HG03045 (cell line): ENCODE data around the gene MCTP1.

Experiments
- ATAC-seq: cut with Tn5 transposase; IDR thresholded peaks from one replicate; pipeline ENCODE4 v1.9.1; 2021; ENCODE audit warnings: mild to moderate bottlenecking, moderate library complexity; ENCODE audit not compliant: unreplicated experiment

MCTP1 gene

GRCh38 chr5:94674490-94675382, 610.2 kb downstream of the MCTP1 start:
- no peak for ATAC-seq

- ATAC-seq = no peak
Measured at GRCh38 chr5:94672746-94673145, 612.1 kb downstream of the MCTP1 start.

GRCh38 chr5:94670726-94671125, 614.2 kb downstream of the MCTP1 start:
- no peak for ATAC-seq

GRCh38 chr5:94667937-94668336, 617.0 kb downstream of the MCTP1 start:
- no peak for ATAC-seq

- ATAC-seq = no peak
Measured at GRCh38 chr5:94661086-94661485, 623.8 kb downstream of the MCTP1 start.

- ATAC-seq = no peak
Measured at GRCh38 chr5:94660506-94660905, 624.4 kb downstream of the MCTP1 start.

GRCh38 chr5:94658272-94658671, 626.6 kb downstream of the MCTP1 start:
- ATAC-seq = no peak
